NCI-H345 treated with DMSO at 0.1 percent for 48 hours (cell line): ENCODE measurements around the gene CCSER2.

ENCODE experiments used
- DNase-seq: peaks from one replicate; lab custom pipeline; 2025; ENCODE audit not compliant: unreplicated experiment; lab: John Stamatoyannopoulos, UW

CCSER2 gene

DNA sequence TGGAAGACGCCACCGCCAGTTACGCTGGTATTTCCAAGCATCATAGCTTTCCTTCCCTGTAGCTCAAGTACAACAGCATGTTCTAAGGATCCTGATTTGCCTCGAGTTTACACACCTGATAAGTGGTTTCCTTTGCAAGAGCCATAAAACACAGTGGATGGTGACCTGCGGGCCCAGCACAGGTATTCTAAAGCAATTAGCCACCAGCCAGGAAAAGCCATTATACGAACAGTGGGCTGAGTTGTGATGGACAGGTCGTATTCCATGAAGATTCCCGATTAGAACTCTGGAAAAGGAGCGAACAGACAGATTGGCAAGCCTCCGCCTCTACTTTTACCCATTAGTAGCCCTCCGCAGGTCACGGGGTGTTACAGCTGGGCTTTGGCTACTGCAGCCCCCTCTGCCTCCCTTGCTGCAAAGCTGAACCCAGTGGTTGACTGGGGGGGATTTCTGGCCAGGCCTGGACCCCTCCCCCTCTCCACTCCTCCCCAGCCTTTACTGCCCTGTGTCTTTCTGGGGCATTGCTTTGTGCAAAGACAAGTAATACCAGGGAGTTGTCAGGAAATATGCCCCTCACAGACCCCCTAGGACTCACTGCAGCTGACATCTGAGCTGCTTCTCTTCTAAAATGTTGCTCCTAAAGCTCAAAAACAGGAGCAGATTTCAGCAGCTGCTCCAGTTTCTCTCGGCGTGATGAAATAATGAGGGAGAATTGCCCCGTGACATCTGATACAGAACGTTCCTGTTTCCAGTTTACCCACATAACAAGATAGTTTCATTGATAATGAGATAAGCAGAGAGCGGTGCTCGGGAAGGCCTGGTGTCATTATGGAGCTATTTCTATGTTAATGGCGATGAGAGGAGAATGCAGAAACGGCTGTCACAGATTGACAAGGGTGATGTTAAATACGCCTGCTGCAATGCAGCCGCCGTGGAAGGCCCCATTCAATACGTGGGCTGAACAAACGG, 214.4 kb downstream of the CCSER2 start:
- DNase-seq, result no peak

DNA sequence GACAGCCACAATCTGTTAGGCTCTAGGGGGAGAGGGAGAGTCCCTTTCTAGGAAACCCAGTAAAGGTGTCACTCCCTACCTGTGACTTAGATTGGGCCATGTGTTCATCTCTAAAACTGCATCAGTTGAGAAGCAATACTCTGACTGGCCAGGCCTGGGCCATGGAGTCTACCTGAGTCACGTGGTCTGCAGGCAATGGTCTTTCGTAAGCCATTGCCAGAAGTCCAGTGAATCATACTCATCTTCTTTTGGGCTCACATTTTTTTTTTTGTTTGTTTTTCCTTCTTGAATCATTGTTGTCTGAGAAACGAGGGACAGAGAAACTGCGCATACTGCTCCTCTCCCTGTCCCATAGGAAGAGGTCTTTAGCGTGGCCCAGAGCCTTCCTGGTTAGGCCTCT, 215.6 kb downstream of the CCSER2 start:
- DNase-seq, result no peak

DNA sequence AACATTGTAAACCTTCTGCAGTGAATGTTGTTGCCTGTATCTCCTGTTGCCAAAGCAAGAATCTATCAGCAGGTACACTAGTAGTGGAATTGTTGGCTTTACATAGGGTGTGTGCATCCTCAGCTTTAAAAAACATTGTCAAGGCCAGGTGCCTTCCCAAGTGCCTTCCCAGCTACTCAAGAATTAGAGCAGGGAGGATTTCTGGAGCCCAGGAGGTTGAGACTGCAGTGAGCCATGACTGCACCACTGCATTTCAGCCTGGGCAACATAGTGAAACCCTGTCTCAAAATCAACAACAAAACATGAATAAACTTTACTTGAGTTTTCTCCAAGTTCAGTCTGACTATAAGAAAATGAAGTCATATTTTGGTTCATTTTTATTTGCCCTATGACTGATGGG, 217.3 kb downstream of the CCSER2 start:
- DNase-seq, result no peak

DNA sequence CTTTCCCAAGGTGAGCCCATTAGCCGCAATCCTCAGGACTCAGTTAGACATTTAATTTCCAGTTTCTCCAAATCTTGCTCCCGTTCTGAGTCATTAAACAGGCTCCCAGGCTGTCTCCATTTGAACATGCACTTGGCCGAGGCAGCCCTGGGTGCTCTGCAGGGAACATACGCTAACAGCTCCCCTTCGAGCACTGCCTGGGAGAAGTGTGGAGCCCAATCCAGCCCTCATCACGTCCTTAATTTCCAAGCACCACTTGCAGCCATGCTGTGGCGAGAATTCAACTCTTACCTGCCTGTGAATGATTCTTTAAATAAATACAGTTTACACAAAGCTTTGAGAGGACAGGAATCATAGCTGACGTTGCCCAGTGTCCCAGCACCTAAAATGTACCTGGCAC, 218.2 kb downstream of the CCSER2 start:
- DNase-seq, result no peak

DNA sequence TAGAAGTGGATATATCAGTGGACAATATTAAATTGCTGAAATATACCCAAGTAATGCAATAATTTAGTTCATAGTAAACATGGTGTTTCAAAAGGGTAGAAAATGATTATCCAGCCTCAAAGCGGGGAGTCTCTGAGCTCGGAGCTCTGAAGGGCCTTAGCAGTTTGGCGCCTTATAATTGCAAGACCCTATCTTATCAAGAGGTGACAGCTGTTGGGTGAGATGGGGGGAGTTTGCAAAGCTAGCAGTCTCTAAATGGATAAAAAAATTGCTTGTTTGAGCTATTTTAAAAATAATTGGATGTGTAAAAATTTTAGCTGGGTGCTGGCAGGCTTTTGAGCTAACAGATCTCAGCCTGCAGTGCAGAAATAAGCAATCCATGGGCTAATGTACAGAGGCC, 219.2 kb downstream of the CCSER2 start:
- no peak for DNase-seq

DNA sequence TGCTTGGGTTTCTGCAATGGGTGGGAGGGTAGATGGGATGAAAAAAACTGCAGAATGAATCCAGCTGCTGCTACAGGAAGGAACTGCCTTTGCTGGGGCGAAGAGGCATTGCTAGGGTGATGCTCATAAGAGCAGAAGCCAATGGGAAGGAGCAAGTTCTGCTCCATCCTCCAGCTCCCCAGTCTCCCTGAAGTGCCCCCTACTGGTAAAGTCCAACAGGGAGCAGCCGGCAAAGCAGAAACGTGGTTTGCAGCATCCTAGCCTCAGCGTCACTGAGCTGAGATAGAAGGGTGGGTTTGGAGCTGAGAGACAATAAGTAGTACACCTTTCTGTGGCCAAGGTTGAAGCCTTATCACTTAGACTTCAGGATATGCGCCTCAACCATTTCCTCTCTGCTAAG, 220.5 kb downstream of the CCSER2 start:
- no peak for DNase-seq

DNA sequence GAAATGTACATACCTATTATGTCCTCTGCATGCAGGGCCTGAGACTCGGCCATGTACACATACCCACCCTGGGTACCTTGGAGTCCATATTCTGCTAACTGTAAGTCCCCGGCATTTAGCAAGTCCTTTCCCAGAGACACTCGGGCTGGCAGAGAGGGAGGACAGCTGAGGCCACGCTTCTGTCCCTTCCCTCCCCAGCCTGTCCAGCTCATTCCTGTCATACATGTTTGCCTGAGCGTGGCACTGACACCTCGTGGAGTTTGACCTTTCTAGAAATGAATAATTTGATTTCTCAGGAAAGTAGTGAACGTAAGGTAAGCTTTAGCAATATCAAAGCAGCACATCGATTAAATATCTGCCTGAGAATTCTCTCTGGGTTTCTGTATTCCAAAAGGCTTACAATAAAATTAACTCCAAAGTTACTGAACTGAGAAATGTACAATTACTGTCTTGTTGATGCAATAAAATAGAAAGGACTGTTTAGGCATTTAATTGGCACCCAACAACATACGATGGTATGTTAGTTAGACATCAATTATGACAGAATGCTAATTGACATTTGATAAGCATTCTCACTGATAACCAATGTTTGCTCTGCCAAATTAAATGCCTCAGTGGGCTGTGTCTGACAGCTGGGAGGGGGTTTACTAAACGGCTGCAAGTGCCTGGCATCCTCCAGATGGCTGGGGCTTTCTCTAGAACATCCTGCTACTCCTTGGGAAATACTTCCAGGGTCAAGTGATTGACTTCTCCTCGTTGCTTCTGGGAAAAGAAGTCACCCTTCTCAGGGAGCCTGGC, 221.2 kb downstream of the CCSER2 start:
- DNase-seq, result no peak

DNA sequence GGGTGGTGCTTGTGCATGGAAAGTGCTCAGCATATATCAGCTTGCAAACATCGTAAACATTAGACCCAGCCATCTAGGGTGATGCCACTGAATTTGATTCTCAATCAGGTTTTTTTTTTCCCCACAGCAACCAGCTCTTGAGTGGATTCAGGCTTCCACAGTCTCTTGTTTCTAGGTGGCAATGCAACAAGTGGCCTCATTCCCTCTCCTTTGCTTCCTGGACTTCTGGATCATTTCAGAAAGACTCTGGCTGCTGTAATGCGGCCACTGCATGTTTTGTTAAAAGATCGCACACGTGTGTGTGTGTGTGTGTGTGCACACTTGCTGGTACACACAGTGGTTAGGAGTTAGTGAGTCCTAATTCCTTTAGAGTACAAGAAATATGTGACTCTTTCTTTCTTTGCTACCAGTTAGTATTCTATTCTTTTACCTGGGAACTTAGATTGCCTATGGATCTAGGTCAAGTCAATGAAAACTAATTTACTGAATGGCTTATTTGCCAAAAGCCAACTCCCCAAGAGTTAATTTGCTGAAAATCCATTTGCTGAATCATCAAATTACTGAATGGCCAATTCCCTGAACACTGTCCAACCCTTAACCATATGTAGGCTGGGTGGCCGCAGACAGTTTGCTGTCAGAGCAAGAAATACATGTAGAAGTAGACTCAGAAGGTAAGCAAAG, 222.5 kb downstream of the CCSER2 start:
- DNase-seq, result no peak

DNA sequence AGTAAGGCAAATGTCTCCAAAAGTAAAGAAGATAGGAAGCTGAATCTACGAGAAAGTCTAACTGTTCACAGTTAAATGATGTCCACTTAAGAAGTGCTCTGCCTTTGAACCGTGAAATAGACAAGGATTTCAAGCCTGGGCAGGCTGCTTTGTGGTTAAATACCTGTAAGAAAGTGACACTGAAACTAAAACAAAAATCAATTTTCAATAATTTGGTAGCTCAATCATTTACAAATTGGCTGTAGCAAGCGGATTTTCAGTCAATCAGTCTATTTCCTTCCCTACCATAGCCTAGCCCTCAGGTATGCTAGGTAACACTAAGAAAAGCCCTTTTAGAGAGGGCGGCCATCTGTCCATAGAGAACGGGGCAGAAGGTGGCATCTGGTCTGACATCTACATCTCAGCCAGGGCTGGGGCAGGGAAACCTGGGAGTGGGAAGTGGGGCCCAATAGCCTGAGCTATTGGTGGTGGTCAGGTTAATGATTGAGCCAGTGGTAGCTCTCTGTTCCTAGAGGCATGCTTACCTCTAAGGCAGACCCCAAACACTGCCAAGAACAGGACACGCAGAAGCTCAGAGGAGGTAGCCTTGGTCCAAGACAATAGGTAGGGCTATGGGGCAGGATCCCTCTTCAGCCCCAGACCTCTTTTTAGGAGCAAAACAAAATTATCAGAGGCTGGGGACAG, 223.2 kb downstream of the CCSER2 start:
- DNase-seq, result no peak

DNA sequence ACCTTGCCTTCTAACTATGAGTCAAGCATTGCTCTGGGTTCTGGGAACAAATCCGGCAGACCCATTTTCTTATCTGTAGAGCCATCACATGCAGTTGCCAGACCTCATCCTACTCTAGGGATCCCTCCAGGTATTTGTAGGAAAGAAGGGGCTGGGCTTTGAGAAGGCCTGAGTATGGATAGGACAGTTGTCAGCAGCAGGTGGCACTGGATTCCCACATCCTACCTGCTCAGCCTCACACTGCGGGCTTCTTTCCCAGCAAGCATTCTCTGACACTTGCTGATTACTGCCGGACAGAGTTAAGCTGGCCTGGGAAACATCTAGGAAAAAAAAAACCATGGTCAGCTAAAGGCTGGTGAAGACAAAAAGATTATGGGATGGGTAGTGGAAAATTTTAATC, 224.1 kb downstream of the CCSER2 start:
- no peak for DNase-seq

DNA sequence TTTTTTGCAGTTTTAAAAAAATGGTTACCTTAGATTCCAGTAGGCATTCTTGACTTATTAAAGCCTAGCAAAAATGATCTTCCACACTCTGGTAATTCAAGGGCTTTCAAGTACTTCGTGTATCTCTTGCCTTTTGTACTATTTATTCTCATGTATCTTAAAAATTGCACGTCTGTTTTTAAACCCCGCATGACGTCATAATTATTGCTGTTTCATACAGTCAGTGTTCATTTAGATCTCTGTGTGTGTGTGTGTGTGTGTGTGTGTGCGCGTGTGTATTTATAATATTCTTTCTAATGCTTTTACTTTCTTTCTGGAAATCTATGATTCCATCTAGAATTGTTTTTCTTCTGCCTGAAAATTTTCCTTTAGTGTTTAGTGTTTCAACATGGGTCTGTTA, 234.2 kb downstream of the CCSER2 start:
- no peak for DNase-seq

DNA sequence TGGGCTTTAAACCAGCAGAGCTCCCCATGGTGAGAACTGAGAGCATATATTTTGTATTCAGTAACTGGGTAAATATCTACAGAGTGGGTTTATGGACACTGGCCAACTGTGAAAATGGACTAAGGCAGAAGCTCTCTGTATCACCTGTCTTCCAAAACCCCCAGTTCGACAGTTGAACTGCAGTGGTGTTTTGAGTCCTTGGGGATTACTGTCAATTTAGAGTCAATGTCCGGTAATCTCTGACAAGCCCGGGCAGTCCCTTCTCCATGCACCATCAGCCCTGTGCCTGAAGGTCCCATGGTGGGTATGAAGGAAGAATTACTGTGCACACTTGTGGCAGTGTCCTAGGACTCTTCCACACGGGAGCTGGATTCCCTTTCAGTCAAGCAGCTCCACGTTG, 235.0 kb downstream of the CCSER2 start:
- DNase-seq, result no peak

DNA sequence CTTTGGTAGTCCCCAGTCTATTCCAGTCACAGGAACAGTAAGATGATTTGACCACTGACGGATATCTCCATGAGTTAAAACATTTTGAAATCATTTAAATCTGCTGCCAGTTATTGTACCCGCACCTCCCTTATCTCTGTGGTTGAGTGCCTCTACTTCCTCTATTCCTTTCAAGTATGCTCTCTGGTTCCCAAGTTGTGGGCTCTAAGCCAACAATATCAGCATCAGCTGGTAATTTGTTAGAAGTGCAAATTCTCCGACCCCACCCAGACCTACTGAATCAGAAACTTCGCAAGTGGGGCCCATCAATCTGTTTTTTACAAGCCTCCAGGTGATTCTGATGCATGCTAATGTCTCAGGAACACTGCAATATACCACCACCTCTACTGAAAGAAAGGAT, 235.5 kb downstream of the CCSER2 start:
- no peak for DNase-seq

DNA sequence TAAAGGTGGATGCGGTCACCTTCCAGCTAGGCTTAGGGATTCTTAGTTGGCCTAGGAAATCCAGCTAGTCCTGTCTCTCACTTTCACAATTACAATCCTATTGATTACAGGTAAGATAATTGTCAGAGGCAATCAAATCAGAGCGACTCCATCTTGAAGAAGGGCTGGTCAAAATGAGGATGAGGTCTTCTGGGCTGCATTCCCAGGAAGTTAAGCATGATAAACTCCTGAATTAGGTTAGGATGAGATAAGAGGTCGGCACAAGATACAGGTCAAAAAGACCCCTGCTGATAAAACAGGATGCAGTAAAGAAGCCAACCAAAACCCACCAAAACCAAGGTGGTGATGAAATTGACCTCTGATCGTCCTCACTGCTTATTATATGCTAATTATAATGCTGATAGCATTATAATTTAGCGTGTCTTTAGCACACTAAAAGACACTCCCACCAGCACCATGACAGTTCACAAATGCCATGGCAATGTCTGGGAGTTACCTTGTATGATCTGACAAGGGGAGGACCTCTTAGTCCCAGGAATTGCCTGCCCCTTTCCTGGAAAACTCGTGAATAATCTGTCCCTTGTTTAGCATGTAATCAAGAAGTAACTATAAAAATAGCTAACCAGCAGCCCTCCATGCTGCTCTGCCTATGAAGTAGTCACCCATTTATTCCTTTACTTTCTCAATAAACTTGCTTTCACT, 237.6 kb downstream of the CCSER2 start:
- no peak for DNase-seq

DNA sequence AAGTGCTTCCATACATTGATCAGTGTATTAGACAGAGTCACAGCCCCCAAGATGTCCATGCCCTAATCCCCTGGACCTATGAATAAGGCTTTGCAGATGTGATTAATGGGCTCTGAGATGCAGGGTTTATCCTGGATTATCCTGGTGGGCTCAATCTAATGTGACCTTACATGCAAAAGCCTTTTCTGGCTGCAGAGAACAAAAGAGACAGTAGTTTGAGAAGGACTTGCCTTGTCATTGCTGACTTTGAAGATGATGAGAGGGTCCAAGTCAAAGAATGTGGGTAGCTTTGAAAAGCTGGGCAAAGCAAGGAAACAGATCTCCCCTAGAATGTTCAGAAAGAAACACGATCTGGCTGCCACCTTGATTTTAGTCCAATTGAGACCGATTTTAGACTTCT, 238.7 kb downstream of the CCSER2 start:
- DNase-seq, result no peak
